Lower leg skin (tissue), 4 donors: ENCODE data around the gene PSME2. TPM values are rescaled to one million over a fixed set of nuclear protein-coding genes. Genes with fewer than 3 reads are reported as not detected.

Experiments
- DNase-seq, 2 donors: peaks; one replicate each; pipeline ENCODE4 v3.0.0-alpha.2; 2019; ENCODE audit warnings: low spot score in 2 of 2
- H3K4me3 ChIP-seq: fragments of 200-600 bp; sonication (generic); 2 replicates; pipeline ENCODE4 v1.5.1; 2017; ENCODE audit warnings: mild to moderate bottlenecking, low read depth; ENCODE audit not compliant: poor library complexity, severe bottlenecking
- CTCF ChIP-seq, 3 donors: fragments of 450-650 bp; IDR thresholded peaks; one replicate each; pipeline ENCODE4 v1.5.1; 2016; ENCODE audit warnings: antibody characterized with exemption in 3 of 3, mild to moderate bottlenecking in 3 of 3, moderate library complexity in 2 of 3
- POLR2A ChIP-seq, 2 donors: fragments of 450-650 bp; IDR thresholded peaks; one replicate each; pipeline ENCODE4 v1.6.1; 2016 to 2017; ENCODE audit warnings: antibody characterized with exemption in 2 of 2, mild to moderate bottlenecking in 1 of 2, moderate library complexity in 1 of 2
- WGBS, 2 donors: methylation state at CpG; one replicate each; pipeline ENCODE4 v1.1.5; 2018; 5-methylcytosine and 5-hydroxymethylcytosine counted together
- intact Hi-C: fragments of 100-400 bp; cut with DNase I; formaldehyde crosslinking; loops from one replicate; pipeline ENCODE4 v1.15.0; 2023; ENCODE audit warnings: low total_unique reads
- total RNA-seq, 4 donors: library from RNA; depleted of rRNA; stranded (reverse); fragments of >200 nt; gene quantifications; one replicate each; pipeline ENCODE4 v1.1.0, GENCODE V29; 2016

PSME2 gene
- total RNA-seq, 4 donors from 2014 or later: 23.2 to 50.2 (median 31.2) TPM

DNA sequence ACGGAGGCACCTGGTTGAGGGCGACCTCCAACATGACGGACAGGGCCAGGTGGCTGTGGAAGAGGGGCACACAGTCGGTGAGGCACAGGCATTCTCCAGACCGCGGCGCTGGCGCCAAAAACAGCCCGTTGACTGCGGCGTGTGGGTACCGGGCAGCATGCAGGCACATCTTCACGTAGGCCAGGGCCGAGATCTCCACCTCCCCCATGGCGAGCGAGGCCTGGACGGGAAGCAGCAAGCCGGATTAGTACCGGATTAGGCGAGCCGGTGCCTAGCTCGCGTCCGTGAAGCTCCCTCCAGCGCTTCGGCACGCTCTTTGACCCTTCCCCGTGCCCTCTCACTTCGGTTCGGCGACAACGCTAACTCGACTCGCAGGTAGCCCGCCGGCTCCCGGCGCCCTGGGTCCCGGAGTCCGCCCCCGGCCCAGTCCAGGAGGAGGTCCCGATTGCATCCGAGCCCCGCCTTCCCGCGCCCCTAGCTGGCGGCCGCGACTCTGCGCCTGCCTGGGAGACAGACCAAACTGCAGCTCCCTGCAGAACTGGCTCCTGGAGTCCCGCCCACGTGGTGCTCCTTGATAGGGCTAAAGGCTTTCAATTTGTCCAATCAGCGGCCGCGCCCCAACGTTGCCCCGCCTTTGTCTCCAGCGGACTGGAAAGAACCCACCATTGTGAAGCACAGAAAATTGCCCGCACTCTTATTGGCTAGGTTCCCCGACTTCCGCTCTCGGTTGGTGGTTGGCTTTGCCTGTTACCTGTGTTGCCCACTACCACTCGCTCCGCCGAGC, 5.1 kb downstream of the PSME2 start, which contains the start of gene EMC9:
EMC9 (minus strand) TSS at position 495 of the 784 bp plus-strand sequence; CDS start at position 208, 287 bp downstream.
- WGBS, 2 donors: 0 to 1% methylated on average over 61 to 65 of the region's 65 CpGs
- peak within 1 kb of the TSS; percentile 66 for H3K4me3 ChIP-seq
- TF ChIP-seq POLR2A (IDR thresholded peaks at IDR 0.05) (no peak), CTCF (IDR thresholded peaks at IDR 0.05) (peak in 1 of 3 donors; percentile 47)
- peak; percentile 100 for DNase-seq
- intact Hi-C loops: loop anchor here (2.0 kb wide), 1 partner anchor 28 kb away; no protein-coding TSS in a partner anchor

DNA sequence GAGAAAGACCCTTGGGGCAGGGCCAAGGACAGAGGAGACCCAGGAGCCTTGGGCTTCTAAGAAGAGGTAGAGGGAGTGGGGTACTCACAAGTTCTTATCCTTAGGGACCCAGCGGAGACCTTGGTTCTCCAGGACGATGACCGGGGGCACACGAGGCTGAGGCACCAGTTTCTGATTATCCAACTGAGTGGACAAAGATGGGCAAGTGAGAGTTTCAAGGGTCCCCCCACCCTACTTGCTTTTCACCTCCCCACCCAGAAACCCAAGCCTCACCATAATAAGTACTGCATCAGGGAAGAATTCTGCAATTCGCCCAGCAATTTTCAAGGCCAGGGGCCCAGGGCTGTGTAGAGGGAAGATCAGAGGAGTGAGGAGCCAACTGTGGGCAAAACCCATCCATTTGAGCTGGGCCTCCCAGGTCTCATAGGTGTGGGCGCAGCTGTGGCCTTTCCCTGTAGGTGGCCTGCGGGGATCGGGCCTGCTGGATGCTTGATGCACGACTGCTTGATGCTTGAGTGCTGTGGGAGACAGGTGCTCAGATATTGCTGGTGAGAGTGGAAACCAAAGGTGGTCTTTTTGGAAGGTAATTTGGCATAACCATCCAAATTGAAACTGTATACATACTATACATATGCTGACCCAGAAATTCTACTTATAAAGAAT, 7.0 kb downstream of the PSME2 start:
- 91 to 93% methylated on average over 9 of the region's 9 CpGs for WGBS, 2 donors
- intact Hi-C loops: no loop called here
- TF ChIP-seq CTCF (IDR thresholded peaks at IDR 0.05) (no peak), POLR2A (IDR thresholded peaks at IDR 0.05) (no peak)
- DNase-seq: no peak
- H3K4me3 ChIP-seq: no peak overlapping the region

DNA sequence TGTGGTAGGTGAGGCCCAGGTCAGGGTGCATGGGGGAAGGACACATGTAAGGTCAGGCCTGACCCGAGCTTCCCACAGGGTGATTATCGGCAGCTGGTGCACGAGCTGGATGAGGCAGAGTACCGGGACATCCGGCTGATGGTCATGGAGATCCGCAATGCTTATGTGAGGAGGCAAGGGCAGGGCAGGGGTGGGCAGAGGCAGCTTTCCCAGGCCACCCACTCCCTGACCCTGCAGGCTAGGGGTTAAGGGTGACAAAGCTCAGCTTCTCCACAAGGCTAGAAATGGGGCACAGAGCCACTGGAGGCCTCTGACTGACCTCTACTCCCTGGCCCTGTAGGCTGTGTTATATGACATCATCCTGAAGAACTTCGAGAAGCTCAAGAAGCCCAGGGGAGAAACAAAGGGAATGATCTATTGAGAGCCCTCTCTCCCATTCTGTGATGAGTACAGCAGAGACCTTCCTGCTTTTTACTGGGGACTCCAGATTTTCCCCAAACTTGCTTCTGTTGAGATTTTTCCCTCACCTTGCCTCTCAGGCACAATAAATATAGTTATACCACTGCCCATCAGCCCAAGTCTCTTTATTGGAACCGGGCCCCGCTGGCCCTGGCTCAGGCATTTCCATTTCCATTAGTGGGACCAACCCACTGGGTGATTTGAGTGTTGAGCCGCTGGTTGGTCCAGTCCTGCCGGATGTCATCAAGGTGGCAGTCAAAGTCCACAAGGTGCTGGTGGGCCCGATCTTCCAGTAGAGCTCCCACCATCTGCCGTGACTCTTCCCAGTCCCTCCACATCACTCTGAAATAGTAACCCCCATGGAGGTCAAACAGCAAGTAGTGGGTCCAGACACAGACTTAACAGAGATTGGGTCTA, 7.8 kb downstream of the PSME2 start:
- intact Hi-C loops: no loop called here
- H3K4me3 ChIP-seq: no peak overlapping the region
- WGBS, 2 donors: 82 to 87% methylated on average over 13 of the region's 13 CpGs
- DNase-seq: peak in 1 of 2 donors; percentile 83
- TF ChIP-seq POLR2A (IDR thresholded peaks at IDR 0.05) (no peak), CTCF (IDR thresholded peaks at IDR 0.05) (no peak)

DNA sequence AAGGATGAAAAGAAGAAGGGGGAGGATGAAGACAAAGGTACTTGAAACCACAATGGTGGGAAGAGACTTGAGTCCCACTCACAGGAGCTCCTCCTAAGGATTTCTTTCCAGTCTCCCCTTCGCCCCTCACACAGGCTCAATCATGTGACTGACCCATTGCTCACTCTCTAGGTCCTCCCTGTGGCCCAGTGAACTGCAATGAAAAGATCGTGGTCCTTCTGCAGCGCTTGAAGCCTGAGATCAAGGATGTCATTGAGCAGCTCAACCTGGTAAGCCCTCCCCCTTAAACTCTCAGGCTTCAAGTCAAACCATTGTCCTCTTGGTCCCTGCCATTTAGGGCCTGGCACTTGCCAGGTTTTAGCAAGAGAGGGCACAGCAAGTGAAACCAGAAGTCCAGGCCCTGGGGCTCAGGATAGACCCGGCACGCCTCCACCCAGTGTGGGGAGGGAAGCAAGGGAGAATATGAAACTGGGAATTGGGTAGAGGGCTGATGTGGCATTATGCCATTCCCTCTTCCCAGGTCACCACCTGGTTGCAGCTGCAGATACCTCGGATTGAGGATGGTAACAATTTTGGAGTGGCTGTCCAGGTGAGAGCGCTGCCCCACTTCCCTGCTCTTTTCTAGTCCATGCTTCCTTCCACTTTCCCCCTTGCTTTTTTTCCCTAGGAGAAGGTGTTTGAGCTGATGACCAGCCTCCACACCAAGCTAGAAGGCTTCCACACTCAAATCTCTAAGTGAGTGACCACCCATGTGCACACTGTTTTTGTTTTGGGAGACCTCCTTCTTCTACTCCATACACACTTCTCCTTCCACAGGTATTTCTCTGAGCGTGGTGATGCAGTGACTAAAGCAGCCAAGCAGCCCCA, 8.6 kb downstream of the PSME2 start:
- no peak overlapping the region for H3K4me3 ChIP-seq
- 86 to 87% methylated on average over 8 of the region's 8 CpGs for WGBS, 2 donors

More for the DNA sequence above, 8.6 kb downstream of the PSME2 start:
- intact Hi-C loops: no loop called here
- DNase-seq: no peak
- no peak for TF ChIP-seq CTCF (IDR thresholded peaks at IDR 0.05)
- no peak for TF ChIP-seq POLR2A (IDR thresholded peaks at IDR 0.05)
